HEK293T (cell line): ENCODE data around the gene LSR.

Experiments used
- CTCF ChIA-PET: fragments of 350-600 bp; formaldehyde crosslinking; extraction: SDS; loops from one replicate; lab custom pipeline; 2021; ENCODE audit warnings: antibody characterized with exemption, inconsistent platforms; lab: Yijun Ruan, JAX
- POLR2A ChIA-PET: fragments of 350-600 bp; formaldehyde crosslinking; extraction: SDS; loops from one replicate; lab custom pipeline; 2020; ENCODE audit warnings: antibody characterized with exemption, inconsistent platforms; lab: Yijun Ruan, JAX
- DNase-seq: peaks from one replicate; pipeline ENCODE4 v3.0.0; 2012; ENCODE audit warnings: mixed read lengths; ENCODE audit errors: extremely low spot score
- ARNT ChIP-seq: fragments of 450-650 bp; IDR thresholded peaks from 2 replicates; pipeline ENCODE4 v1.6.1; 2017; ENCODE audit warnings: mild to moderate bottlenecking
- BHLHE40 ChIP-seq: fragments of 450-650 bp; IDR thresholded peaks from 2 replicates; pipeline ENCODE4 v1.6.1; 2016; ENCODE audit warnings: mild to moderate bottlenecking, moderate library complexity, borderline replicate concordance
- CTBP1 ChIP-seq: fragments of 450-650 bp; IDR thresholded peaks from 2 replicates; pipeline ENCODE4 v1.6.1; 2016; ENCODE audit warnings: borderline replicate concordance
- ELF4 ChIP-seq: fragments of 450-650 bp; IDR thresholded peaks from 2 replicates; pipeline ENCODE4 v1.6.1; 2017; ENCODE audit warnings: antibody characterized with exemption
- FOXA1 ChIP-seq: fragments of 450-650 bp; IDR thresholded peaks from 2 replicates; pipeline ENCODE4 v1.6.1; 2016; ENCODE audit warnings: mild to moderate bottlenecking
- FOXK2 ChIP-seq: fragments of 450-650 bp; IDR thresholded peaks from 2 replicates; pipeline ENCODE4 v1.6.1; 2016; ENCODE audit warnings: mild to moderate bottlenecking
- FOXM1 ChIP-seq: fragments of 450-650 bp; IDR thresholded peaks from 2 replicates; pipeline ENCODE4 v1.6.1; 2017; ENCODE audit warnings: mild to moderate bottlenecking, borderline replicate concordance
- HDGF ChIP-seq: fragments of 450-650 bp; IDR thresholded peaks from 2 replicates; pipeline ENCODE4 v1.6.1; 2017; ENCODE audit warnings: antibody characterized with exemption, borderline replicate concordance
- L3MBTL2 ChIP-seq: fragments of 450-650 bp; conservative IDR thresholded peaks from 2 replicates; pipeline ENCODE4 v1.6.1; 2016; ENCODE audit warnings: mild to moderate bottlenecking
- LEF1 ChIP-seq: fragments of 450-650 bp; IDR thresholded peaks from 2 replicates; pipeline ENCODE4 v1.6.1; 2017; ENCODE audit warnings: mild to moderate bottlenecking, borderline replicate concordance
- NFRKB ChIP-seq: fragments of 450-650 bp; IDR thresholded peaks from 2 replicates; pipeline ENCODE4 v1.6.1; 2016; ENCODE audit warnings: mild to moderate bottlenecking, moderate library complexity
- SP1 ChIP-seq: fragments of 450-650 bp; IDR thresholded peaks from 2 replicates; pipeline ENCODE4 v1.6.1; 2017
- SUZ12 ChIP-seq: fragments of 450-650 bp; IDR thresholded peaks from 2 replicates; pipeline ENCODE4 v1.6.1; 2016; ENCODE audit warnings: mild to moderate bottlenecking
- TARDBP ChIP-seq: fragments of 450-650 bp; IDR thresholded peaks from 2 replicates; pipeline ENCODE4 v1.6.1; 2016
- ZNF384 ChIP-seq: fragments of 450-650 bp; IDR thresholded peaks from 2 replicates; pipeline ENCODE4 v1.6.1; 2016
- TF ChIP-seq, protein P1 (sequence below): fragments of 450-650 bp; IDR thresholded peaks from 2 replicates; pipeline ENCODE4 v1.6.1; 2016

LSR gene

DNA sequence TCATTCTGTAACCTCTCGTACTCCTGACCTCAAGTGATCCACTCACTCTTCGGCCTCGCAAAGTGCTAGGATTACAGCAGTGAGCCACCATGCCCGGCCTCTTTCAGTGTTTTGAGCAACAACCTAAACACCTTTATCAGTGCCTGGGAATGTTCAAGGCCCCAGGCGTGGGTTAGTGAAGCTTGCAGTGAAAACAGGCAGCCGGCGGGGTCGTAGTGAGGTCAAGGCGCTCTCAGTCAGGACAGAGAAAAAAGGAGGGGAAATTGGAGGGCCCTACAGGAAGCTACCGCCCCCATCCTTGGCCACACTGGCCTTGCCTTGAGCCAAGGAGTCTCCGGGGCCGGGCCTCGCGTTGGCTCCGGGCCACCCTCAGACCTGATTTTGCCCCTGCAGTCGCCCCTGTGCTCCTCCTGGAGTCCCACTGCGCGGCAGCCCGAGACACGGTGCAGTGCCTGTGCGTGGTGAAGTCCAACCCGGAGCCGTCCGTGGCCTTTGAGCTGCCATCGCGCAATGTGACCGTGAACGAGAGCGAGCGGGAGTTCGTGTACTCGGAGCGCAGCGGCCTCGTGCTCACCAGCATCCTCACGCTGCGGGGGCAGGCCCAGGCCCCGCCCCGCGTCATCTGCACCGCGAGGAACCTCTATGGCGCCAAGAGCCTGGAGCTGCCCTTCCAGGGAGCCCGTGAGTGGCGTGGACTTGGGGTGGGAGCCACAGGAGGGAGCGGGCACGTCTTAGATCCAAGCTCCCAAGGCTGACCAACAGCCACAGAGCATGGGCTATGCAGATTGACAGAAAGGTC lies 60.9 kb downstream of the LSR start:
- TF ChIP-seq HDGF (no peak), BHLHE40 (no peak), FOXK2 (no peak), FOXM1 (no peak), ZNF384 (no peak), LEF1 (no peak), L3MBTL2 (no peak), CTBP1 (no peak), TARDBP (no peak), SUZ12 (no peak), ELF4 (no peak), NFRKB (no peak)
- TF ChIP-seq, protein P1, sequence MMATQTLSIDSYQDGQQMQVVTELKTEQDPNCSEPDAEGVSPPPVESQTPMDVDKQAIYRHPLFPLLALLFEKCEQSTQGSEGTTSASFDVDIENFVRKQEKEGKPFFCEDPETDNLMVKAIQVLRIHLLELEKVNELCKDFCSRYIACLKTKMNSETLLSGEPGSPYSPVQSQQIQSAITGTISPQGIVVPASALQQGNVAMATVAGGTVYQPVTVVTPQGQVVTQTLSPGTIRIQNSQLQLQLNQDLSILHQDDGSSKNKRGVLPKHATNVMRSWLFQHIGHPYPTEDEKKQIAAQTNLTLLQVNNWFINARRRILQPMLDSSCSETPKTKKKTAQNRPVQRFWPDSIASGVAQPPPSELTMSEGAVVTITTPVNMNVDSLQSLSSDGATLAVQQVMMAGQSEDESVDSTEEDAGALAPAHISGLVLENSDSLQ, result no peak
- POLR2A ChIA-PET, result no interaction called here
- DNase-seq, result no peak
- CTCF ChIA-PET, result no interaction called here

DNA sequence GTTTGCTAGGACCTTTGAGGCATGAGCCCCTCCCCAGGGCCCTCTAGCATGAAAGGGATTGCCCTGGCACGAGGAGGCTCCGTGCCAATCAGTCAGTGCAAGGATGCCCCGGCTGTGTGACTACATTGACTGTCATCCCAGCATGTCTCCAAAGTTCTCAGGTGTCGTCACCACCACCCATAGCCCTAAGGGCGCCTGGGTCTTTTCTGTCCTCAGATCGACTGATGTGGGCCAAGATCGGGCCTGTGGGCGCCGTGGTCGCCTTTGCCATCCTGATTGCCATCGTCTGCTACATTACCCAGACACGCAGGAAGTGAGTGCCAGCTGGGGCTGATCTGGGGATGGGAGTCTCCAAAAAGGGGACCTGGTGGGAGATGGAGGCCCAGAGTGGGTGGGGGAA lies 61.5 kb downstream of the LSR start:
- no peak for DNase-seq
- ChIA-PET CTCF (no interaction called here), POLR2A (no interaction called here)
- TF ChIP-seq SUZ12, result no peak
- TF ChIP-seq ELF4, result no peak
- no peak for TF ChIP-seq SP1
- TF ChIP-seq, protein P1, result no peak
- TF ChIP-seq TARDBP, result no peak
- TF ChIP-seq FOXA1, result no peak
- no peak for TF ChIP-seq L3MBTL2
- TF ChIP-seq HDGF, result no peak
- TF ChIP-seq CTBP1, result no peak
- no peak for TF ChIP-seq FOXK2
- TF ChIP-seq LEF1, result no peak
- TF ChIP-seq BHLHE40, result no peak

DNA sequence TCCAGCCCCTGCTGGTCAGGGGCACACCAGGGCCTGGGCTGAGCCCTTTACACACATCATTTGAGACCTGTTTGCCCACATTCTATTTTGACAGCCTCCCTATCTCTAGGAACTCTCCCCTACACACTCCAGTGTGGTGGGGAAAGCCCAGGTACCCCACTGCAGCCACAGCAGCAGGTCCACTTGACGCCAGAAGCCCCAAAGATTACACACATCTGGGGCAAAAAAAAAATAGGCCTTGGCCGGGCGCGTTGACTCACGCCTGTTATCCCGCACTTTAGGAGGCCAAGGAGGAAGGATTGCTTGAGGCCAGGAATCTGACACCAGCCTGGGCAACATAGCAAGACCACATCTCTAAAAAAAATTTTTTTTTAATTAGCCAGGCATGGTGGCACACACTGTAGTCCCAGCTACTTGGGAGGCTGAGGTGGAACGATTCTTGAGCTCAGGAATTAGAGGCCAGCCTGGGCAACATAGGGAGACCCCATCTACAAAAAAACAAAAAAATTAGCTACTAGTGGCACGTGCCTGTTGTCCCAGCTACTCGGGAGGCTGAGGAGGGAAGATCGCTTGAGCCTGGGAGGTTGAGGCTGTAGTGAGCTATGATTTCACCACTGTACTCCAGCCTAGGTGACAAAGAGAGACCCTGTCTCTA lies 62.1 kb downstream of the LSR start:
- TF ChIP-seq SP1, result no peak
- no peak for TF ChIP-seq TARDBP
- no peak for TF ChIP-seq CTBP1
- no peak for TF ChIP-seq FOXK2
- TF ChIP-seq SUZ12, result no peak
- TF ChIP-seq FOXM1, result no peak
- no peak for TF ChIP-seq FOXA1
- TF ChIP-seq HDGF, result no peak
- TF ChIP-seq, protein P1, result no peak
- TF ChIP-seq ARNT, result no peak
- no peak for TF ChIP-seq L3MBTL2
- no peak for TF ChIP-seq BHLHE40
- no peak for TF ChIP-seq NFRKB
- no peak for TF ChIP-seq ELF4
- TF ChIP-seq LEF1, result no peak
- TF ChIP-seq ZNF384, result no peak
- CTCF ChIA-PET, result no interaction called here
- POLR2A ChIA-PET, result no interaction called here
- DNase-seq, result no peak

DNA sequence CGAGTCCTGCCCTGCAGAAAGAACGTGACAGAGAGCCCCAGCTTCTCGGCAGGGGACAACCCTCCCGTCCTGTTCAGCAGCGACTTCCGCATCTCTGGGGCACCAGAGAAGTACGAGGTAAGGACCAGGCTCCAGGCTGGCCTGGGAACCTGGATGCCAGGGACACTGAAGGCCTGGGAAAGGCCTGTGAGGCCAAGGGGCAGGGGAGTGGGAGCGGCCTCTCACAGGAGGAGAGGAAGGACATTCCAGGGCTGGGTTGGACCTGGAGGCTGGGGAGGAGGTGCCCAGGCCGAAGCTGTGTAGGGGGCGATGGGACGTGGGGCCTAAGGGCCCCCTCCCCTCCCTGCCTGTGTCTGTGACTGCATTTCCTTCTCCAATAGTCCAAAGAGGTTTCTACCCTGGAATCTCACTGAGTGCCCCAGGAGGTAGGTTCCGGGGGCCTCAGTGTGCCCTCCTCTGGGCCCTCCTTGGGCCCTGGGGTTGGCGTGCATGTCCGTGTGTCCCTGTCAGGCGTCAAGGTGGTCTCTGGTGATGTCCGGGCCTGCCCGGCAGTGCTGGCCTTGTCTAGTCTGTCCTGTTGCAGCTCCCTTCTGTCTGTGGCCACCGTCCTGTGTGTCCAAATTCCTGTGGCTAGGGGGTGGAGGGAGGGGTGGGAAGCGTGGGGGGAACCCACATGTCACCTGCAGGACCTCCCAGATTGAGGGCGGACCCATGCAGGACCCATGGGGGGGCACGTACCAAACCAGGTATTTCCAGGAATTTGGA lies 63.3 kb downstream of the LSR start:
- POLR2A ChIA-PET, result no interaction called here
- TF ChIP-seq, protein P1, result no peak
- TF ChIP-seq ZNF384 (no peak), FOXM1 (no peak), FOXK2 (no peak), TARDBP (no peak), SP1 (no peak), BHLHE40 (no peak), NFRKB (no peak), HDGF (no peak), CTBP1 (no peak), FOXA1 (no peak), SUZ12 (no peak), LEF1 (no peak), ARNT (no peak), L3MBTL2 (no peak), ELF4 (no peak)
- CTCF ChIA-PET, result no interaction called here

More for the DNA sequence above, 63.3 kb downstream of the LSR start:
- no peak for DNase-seq
